Activated T-helper 1 cell treated with anti-CD3 and anti-CD28 coated beads, Interleukin-12 subunit alpha, Interleukin-12 subunit beta, Interleukin-2, Interleukin-4 antibody, amounts not matched to agents 30 ng/mL and 10 ng/mL and 1 ng/mL, durations not matched to agents 14 hours and 24 hours and 36 hours (primary cell): ENCODE measurements around the gene PSMA1. TPM values are rescaled to one million over a fixed set of nuclear protein-coding genes. Genes with fewer than 3 reads are reported as not detected.
"Not testable (repeated sequence)": the region's sequence is repeated elsewhere in the genome, so short reads cannot be mapped to it uniquely, and the experiment has no call there.

Experiments used
- DNase-seq: peaks from one replicate; pipeline ENCODE4 v3.0.0; 2021; ENCODE audit warnings: low spot score
- H3K27ac Mint-ChIP-seq: one replicate; pipeline ENCODE4 v1.8.0; 2021; ENCODE audit warnings: mild to moderate bottlenecking, mixed read lengths
- H3K27me3 Mint-ChIP-seq: one replicate; pipeline ENCODE4 v1.8.0; 2022; ENCODE audit warnings: mild to moderate bottlenecking, moderate library complexity, mixed read lengths; ENCODE audit not compliant: insufficient read depth
- H3K36me3 Mint-ChIP-seq: one replicate; pipeline ENCODE4 v1.8.0; 2021; ENCODE audit warnings: low read depth, mixed read lengths
- H3K4me1 Mint-ChIP-seq: one replicate; pipeline ENCODE4 v1.8.0; 2021; ENCODE audit warnings: low read depth, mixed read lengths
- H3K4me3 Mint-ChIP-seq: one replicate; pipeline ENCODE4 v1.8.0; 2021; ENCODE audit warnings: mild to moderate bottlenecking, moderate library complexity, mixed read lengths
- H3K9me3 Mint-ChIP-seq: one replicate; pipeline ENCODE4 v1.8.0; 2021; ENCODE audit warnings: mixed read lengths
- intact Hi-C: fragments of 100-400 bp; cut with micrococcal nuclease; formaldehyde crosslinking; loops from one replicate; pipeline ENCODE4 v1.15.1; 2024
- total RNA-seq: library from RNA; stranded (reverse); gene quantifications from 2 replicates; pipeline ENCODE4 v1.2.3, GENCODE V29; 2022

Gene PSMA1
- total RNA-seq, 1 donor from 2014 or later, result 313 TPM

DNA sequence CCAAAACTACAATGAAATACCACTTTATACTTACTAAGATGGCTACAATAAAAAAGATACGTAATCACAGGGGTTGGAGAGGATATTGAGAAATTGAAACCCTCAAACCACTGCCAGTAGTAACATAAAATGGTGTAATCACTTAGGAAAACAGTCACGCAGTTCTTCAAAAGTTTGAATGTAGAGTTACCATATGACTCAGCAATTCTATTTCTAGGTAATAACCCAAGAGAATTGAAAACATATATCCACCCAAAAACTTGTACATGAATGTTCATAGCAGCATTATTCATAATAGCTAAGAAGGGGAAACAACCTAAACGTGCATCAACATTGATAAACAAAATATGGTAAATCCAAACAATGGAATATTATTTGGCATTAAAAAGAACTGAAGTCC is 24.4 kb upstream of the PSMA1 start:
- peaks cover 73% of the 10 kb centered on the region for H3K4me1 Mint-ChIP-seq
- peaks cover 3% of the 10 kb centered on the region for H3K9me3 Mint-ChIP-seq
- intact Hi-C loops, result loop anchor here (1.0 to 2.0 kb wide), 7 partner anchors 24 to 574 kb away; partner anchors contain the start of genes CYP2R1 and PSMA1
- peak overlapping the region; percentile 45 for H3K4me3 Mint-ChIP-seq
- no peaks in the 10 kb centered on the region for H3K27me3 Mint-ChIP-seq
- peaks cover 36% of the 10 kb centered on the region for H3K36me3 Mint-ChIP-seq
- DNase-seq, result no peak
- peak overlapping the region; percentile 91 for H3K27ac Mint-ChIP-seq

DNA sequence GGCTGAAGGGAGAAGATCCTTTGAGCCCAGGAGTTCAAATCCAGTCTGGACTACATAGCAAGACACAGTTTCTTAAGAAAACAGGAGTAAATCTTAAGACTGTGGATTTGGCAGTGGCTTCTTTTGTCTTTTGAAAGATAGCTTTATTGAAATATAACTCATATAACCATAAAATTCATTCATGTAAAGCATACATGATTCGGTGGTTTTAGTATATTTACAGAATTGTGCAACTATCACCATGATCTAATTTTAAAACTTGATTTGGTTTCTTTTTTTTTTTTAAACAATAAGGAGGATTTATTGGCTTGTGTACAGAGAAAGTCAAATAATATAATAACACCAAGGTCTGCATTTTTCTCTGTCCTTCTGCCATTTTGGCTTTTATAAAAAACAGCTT is 23.1 kb upstream of the PSMA1 start:
- Mint-ChIP-seq H3K4me1 (peaks cover 83% of the 10 kb centered on the region), H3K9me3 (peaks cover 3% of the 10 kb centered on the region), H3K4me3 (no peak overlapping the region), H3K36me3 (peaks cover 35% of the 10 kb centered on the region), H3K27ac (no peak overlapping the region), H3K27me3 (no peaks in the 10 kb centered on the region)
- intact Hi-C loops, result no loop called here
- DNase-seq, result no peak

DNA sequence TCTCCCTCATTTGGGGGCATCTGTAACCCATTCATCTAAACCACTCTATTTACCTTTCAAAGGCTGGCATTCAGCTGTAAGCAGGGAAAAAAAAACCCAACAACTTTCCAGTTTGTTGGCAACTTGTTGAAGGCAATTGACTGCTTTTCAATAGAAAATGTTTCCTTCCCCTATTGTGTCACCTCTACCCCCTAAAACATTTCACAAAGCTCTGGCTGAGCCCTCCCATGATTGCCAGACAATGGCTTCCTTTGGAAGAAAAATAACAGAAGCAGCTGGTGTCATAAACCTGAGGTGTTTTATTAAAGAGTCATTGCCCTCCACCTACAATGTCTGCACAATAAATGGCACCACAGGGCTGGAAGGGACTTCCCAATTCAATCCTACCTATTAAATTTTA is 22.1 kb upstream of the PSMA1 start:
- Mint-ChIP-seq H3K27ac (no peak overlapping the region), H3K4me1 (peaks cover 83% of the 10 kb centered on the region), H3K36me3 (peaks cover 30% of the 10 kb centered on the region), H3K4me3 (no peak overlapping the region), H3K27me3 (no peaks in the 10 kb centered on the region), H3K9me3 (peaks cover 3% of the 10 kb centered on the region)
- no peak for DNase-seq
- intact Hi-C loops, result no loop called here

DNA sequence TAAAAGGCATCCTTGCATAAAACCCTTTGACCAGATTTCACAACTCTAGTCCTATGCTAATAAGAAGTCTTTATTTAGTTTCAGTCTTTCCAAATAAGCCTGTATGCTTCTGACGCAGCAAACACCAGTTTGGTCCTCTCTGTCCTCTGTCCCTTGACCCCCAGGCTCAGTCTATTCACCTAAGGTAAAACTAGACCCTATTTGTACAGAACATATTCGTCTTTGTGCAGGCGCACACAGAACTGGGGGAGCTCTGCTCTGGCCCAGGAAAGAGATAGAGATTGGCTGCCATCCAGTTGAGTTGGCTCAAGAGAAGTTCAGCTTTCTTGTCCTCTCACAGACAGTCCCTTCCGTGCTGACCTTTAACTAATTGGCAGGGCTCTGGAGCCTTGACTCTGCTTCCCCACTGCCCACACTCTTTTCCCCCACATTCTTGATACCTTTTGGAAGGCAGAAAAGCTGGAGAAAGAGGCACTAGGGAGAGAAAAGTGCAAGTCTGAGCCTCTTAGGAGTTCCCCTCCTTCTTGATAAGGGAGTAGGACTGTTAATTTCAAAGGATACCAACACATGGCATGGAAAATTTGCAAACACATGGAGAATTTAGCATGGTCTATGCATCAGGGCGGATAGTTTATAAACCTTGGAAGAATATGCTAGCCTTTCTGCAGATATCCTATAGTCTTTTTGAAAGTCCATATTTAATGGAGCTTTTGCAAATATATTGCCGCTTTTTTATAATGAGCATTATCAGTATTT is 21.2 kb upstream of the PSMA1 start:
- Mint-ChIP-seq H3K9me3 (peaks cover 3% of the 10 kb centered on the region), H3K4me1 (peaks cover 81% of the 10 kb centered on the region), H3K27ac (no peak overlapping the region), H3K4me3 (no peak overlapping the region), H3K27me3 (no peaks in the 10 kb centered on the region), H3K36me3 (peaks cover 27% of the 10 kb centered on the region)
- DNase-seq, result no peak
- intact Hi-C loops, result no loop called here

DNA sequence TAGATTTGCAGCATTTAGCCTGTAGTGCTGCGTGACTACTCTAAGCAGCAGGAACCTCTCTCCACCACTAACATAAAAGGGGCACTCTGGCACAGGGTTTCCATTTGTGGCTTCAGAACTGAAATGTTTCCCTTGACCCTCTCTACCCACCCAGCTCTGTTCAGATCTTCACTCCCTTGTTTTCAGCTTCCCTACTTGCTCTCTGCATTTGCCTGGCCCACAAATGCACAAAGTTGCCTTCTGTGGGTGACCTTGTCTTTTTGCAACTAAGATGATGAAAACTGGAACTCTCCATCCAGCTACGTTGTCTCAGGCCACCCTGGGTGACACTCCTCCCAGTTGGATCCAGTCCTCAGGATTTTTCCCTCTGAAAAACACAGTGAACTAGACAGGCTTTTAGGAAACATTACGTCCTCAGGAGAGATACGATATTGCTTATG is 19.8 kb upstream of the PSMA1 start:
- peaks cover 20% of the 10 kb centered on the region for H3K36me3 Mint-ChIP-seq
- no peak for DNase-seq
- no peaks in the 10 kb centered on the region for H3K9me3 Mint-ChIP-seq
- no peaks in the 10 kb centered on the region for H3K27me3 Mint-ChIP-seq
- intact Hi-C loops, result loop anchor here (10.0 kb wide), 1 partner anchor 535 kb away; the partner anchor contains the start of gene CALCB
- H3K4me1 Mint-ChIP-seq, result peaks cover 67% of the 10 kb centered on the region
- peak overlapping the region; percentile 20 for H3K27ac Mint-ChIP-seq
- H3K4me3 Mint-ChIP-seq, result no peak overlapping the region

DNA sequence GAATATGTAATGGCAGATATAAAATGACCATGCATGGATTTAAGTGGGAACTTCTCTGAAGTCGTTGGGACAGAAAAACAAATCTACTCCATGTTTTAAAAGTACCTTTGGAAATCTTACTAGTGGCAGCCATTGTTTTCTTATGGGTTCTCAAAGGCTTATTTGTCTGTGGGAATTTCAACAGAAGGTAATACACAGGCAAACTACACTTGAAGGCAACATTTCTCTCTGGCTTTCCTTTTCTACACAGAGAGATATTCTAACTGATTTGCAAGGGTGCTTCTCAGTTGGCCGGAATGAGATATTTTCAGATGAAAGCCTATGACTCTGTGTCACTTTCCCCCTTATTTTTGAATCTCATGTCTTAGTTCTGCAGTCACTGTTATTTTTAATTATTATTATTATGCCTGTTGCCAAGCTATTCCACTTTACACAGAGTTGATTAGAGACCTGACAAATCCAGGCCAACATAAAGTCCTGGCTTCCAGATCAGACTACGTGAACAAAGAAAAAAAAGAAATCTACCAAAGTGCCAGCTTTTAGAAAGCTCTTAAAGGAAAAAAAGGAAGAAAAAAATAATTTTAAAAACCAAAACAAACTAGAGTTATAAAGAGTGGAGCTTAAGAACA is 18.9 kb upstream of the PSMA1 start:
- intact Hi-C loops, result loop anchor here (10.0 kb wide), 1 partner anchor 536 kb away; the partner anchor contains the start of gene CALCB
- Mint-ChIP-seq H3K27me3 (no peaks in the 10 kb centered on the region), H3K9me3 (no peaks in the 10 kb centered on the region), H3K4me3 (no peak overlapping the region), H3K4me1 (peaks cover 58% of the 10 kb centered on the region), H3K27ac (no peak overlapping the region), H3K36me3 (peaks cover 16% of the 10 kb centered on the region)
- DNase-seq, result no peak

DNA sequence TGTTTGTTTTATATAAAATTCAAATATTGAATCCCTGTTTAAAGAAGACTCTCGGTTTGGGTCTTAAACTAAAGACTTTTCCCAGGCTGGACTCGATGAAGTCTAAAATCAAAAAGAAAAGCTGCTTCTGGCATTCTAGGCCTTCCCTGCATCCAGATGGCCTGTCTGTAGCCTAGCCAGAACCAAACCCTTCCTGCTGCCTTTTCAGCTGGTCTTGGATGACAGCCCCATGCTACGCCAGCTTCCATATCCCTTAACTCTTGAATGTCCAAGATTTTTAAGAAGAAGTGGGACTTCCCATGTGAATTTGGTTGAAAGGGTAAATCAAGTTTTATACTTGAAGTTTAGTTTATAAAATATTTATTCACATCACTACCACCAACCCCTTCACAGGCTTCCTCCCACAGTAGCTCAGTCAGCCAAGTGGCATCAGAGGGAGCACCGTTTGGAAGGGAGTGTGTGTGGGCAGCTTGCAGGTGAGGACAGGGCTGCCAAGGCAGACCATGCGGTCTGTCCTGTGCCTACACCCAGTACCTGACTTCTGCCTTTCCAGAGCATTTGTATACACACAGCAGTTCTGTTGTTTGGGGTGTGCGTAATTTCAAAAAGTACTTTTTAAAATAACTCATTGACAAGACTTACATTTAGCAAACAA is 18.2 kb upstream of the PSMA1 start:
- peak overlapping the region; percentile 5 for H3K27ac Mint-ChIP-seq
- peaks cover 56% of the 10 kb centered on the region for H3K4me1 Mint-ChIP-seq
- no peaks in the 10 kb centered on the region for H3K27me3 Mint-ChIP-seq
- no peak for DNase-seq
- no peak overlapping the region for H3K4me3 Mint-ChIP-seq
- no peaks in the 10 kb centered on the region for H3K9me3 Mint-ChIP-seq
- intact Hi-C loops, result loop anchor here (10.0 kb wide), 1 partner anchor 536 kb away; the partner anchor contains the start of gene CALCB
- peaks cover 16% of the 10 kb centered on the region for H3K36me3 Mint-ChIP-seq

DNA sequence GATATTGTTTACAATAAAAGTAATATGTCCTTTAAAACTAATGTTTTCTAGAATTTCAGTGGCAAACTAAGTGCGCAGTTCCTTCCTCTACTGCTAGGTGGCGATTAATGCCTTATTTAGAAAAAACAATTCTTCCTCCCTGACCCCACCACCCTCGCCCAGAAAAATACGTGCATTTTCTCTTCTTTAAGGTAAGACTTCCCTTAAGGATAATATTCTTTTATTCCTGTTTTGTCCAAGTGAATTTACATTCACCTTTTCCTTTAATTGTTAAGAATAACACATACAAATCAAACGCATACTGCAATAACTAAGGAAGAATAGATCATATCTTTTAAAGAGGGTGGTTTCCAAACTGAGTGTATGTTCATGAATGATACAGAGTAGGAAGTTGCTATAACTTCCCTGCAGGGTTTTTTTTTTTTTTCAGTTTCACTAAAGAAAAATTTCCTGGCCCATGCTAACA is 17.0 kb upstream of the PSMA1 start:
- Mint-ChIP-seq H3K9me3 (no peaks in the 10 kb centered on the region), H3K4me1 (peaks cover 48% of the 10 kb centered on the region), H3K27me3 (no peaks in the 10 kb centered on the region), H3K27ac (peak overlapping the region; percentile 89), H3K4me3 (peak overlapping the region; percentile 74), H3K36me3 (peaks cover 11% of the 10 kb centered on the region)
- DNase-seq, result peak; percentile 12
- intact Hi-C loops, result loop anchor here (1.0 to 10.0 kb wide), 9 partner anchors 9 to 538 kb away; partner anchors contain the start of genes CALCB and PSMA1

DNA sequence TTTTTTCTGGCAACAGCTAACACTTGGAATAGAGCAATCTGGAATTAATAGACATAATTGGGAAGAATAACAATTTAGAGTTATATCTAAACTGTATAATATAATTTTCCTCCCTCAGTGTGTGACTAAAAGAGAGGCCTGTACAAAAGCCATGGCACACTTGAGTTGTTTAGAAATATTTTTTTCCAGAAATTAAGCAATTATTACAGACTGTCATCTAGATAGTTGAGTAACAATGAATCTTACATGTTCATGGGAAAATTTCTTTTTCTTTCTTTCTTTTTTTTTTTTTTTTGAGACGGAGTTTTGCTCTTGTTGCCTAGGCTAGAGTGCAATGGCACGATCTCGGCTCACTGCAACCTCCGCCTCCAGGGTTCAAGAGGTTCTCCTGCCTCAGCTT is 15.0 kb upstream of the PSMA1 start:
- intact Hi-C loops, result loop anchor here (10.0 kb wide), 1 partner anchor 540 kb away; the partner anchor contains the start of gene CALCB
- Mint-ChIP-seq H3K36me3 (peaks cover 15% of the 10 kb centered on the region), H3K4me1 (peaks cover 33% of the 10 kb centered on the region)
- H3K4me3 Mint-ChIP-seq, H3K9me3 Mint-ChIP-seq, H3K27ac Mint-ChIP-seq, DNase-seq, H3K27me3 Mint-ChIP-seq: not testable (repeated sequence)

DNA sequence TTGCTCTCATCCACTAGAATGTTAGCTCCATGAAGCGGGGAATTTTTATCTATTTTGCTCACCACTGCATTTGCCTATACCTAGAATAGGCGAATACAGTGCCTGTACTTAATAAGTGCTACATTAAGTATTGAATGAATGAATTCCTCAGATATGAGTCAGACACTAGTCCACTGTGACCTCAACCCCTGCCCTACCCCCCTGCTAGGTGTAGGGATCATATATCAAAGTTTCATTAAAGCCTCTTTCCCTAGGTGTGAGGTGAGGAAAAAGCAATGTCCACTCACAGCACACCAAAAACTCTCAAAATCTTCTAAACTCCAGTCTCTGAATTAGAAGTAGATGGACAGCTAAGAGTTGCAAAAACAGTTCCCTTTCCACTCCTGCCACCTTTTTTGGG is 9.8 kb upstream of the PSMA1 start:
- Mint-ChIP-seq H3K4me3 (no peak overlapping the region), H3K27ac (no peak overlapping the region), H3K36me3 (peaks cover 11% of the 10 kb centered on the region), H3K27me3 (no peaks in the 10 kb centered on the region), H3K9me3 (no peaks in the 10 kb centered on the region), H3K4me1 (no peaks in the 10 kb centered on the region)
- no peak for DNase-seq
- intact Hi-C loops, result loop anchor here (10.0 kb wide), 1 partner anchor 545 kb away; the partner anchor contains the start of gene CALCB

DNA sequence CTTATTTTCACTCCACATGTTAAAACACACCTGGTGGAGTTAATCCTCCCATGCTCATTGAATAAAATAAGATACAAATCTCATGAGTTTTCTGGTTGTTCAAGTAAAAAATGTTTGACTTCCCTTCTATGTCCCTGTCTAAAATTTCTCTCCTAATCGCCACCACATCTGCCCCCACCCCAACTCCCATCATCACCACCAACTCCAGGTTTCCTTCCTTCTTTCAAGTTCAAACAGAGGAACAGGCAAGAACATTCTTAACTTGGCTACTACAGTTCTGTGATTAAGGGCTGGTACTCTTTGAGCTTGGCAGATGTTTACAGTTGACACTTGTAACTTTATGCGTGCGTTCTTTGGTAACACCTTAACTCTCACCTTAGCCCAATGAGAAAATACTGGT is 9.1 kb upstream of the PSMA1 start:
- intact Hi-C loops, result no loop called here
- no peak for DNase-seq
- H3K9me3 Mint-ChIP-seq, result no peaks in the 10 kb centered on the region
- H3K36me3 Mint-ChIP-seq, result peaks cover 11% of the 10 kb centered on the region
- no peak overlapping the region for H3K27ac Mint-ChIP-seq
- no peaks in the 10 kb centered on the region for H3K4me1 Mint-ChIP-seq
- no peaks in the 10 kb centered on the region for H3K27me3 Mint-ChIP-seq
- no peak overlapping the region for H3K4me3 Mint-ChIP-seq

DNA sequence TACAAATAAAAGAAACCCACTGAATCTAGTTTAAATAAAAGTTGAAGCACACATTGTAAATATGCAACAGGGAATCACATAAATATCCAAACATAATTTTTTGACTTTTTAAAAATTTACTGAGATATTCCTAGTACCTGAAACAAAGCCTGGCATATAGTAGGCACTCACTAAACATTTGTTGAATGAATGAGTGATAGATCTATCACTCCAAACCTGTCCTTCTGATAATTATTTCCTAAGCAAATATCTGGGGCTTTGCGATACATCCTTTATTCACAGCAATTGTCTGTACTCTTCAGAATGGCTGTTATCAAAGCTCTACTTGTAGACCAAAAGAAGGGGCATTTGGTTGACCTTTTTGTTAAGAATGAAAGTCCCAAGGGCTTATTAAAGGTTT is 2.6 kb upstream of the PSMA1 start:
- Mint-ChIP-seq H3K27me3 (no peaks in the 10 kb centered on the region), H3K4me1 (peaks cover 25% of the 10 kb centered on the region), H3K36me3 (peaks cover 18% of the 10 kb centered on the region), H3K9me3 (no peaks in the 10 kb centered on the region), H3K4me3 (no peak overlapping the region), H3K27ac (no peak overlapping the region)
- intact Hi-C loops, result no loop called here
- no peak for DNase-seq
